ENCODE data around the gene HPX.

Gene HPX

DNA sequence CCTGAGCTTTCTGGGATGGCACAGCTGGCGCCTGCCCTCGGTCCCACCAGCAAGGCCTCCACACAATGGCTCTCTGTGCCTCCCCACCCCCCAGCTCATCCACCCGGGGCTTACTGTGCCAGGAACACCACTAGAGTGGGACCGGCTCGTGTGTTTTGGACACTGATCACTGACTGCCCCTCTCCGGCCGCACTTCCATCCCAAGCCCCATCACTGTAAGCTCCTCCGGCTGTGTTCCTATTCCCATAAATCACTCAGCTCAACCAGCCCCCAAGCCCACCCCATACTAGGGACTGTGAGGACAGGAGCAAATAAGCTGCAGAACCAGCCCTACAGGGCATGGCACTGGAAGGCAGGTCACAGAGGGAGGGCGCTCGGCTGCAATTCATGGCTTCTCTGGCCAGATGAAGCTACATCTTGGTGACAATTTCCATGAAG lies 29.2 kb downstream of the HPX start:
- TF ChIP-seq, protein P1, sequence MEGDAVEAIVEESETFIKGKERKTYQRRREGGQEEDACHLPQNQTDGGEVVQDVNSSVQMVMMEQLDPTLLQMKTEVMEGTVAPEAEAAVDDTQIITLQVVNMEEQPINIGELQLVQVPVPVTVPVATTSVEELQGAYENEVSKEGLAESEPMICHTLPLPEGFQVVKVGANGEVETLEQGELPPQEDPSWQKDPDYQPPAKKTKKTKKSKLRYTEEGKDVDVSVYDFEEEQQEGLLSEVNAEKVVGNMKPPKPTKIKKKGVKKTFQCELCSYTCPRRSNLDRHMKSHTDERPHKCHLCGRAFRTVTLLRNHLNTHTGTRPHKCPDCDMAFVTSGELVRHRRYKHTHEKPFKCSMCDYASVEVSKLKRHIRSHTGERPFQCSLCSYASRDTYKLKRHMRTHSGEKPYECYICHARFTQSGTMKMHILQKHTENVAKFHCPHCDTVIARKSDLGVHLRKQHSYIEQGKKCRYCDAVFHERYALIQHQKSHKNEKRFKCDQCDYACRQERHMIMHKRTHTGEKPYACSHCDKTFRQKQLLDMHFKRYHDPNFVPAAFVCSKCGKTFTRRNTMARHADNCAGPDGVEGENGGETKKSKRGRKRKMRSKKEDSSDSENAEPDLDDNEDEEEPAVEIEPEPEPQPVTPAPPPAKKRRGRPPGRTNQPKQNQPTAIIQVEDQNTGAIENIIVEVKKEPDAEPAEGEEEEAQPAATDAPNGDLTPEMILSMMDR (IDR thresholded peaks at IDR 0.05; ENCODE audit: extremely low read depth, insufficient read depth, missing control alignments), result no peak
- in situ Hi-C loops (cut with MboI; ENCODE audit: low pct_unique_long_range_greater_than_20kb, low sequenced_read_pairs, unreplicated experiment), result no loop called here
- DNase-seq (ENCODE audit: low spot score), result no peak

GRCh38 chr11:6410695-6411430 lies 29.9 kb downstream of the HPX start:
- TF ChIP-seq, protein P1 (IDR thresholded peaks at IDR 0.05; ENCODE audit: extremely low read depth, insufficient read depth, missing control alignments), result no peak
- in situ Hi-C loops (cut with MboI; ENCODE audit: low pct_unique_long_range_greater_than_20kb, low sequenced_read_pairs, unreplicated experiment), result no loop called here
- no peak for DNase-seq (ENCODE audit: low spot score)

GRCh38 chr11:6406370-6406769 lies 34.4 kb downstream of the HPX start:
- TF ChIP-seq, protein P1 (IDR thresholded peaks at IDR 0.05; ENCODE audit: extremely low read depth, insufficient read depth, missing control alignments), result no peak
- in situ Hi-C loops (cut with MboI; ENCODE audit: low pct_unique_long_range_greater_than_20kb, low sequenced_read_pairs, unreplicated experiment), result no loop called here
- no peak for DNase-seq (ENCODE audit: low spot score)

DNA sequence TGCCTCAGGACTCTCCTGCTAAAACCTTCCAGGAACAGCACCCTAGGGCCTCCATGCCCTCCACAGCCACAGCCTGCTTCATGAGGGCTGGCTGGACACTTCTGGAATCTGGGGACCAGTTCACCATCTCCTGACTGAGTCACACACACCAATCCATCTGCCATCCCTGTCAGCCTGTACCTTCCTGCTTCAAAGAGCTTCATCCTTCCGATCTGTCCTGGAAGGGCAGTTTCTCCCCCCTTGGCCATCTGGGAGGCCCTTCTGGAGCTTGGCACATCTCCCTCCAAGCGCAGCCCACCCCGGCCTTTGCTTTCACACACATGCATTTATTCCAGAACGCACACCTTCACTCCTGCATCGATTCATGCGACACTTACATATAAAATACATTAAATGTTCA lies 34.9 kb downstream of the HPX start:
- no peak for DNase-seq (ENCODE audit: low spot score)
- in situ Hi-C loops (cut with MboI; ENCODE audit: low pct_unique_long_range_greater_than_20kb, low sequenced_read_pairs, unreplicated experiment), result no loop called here

DNA sequence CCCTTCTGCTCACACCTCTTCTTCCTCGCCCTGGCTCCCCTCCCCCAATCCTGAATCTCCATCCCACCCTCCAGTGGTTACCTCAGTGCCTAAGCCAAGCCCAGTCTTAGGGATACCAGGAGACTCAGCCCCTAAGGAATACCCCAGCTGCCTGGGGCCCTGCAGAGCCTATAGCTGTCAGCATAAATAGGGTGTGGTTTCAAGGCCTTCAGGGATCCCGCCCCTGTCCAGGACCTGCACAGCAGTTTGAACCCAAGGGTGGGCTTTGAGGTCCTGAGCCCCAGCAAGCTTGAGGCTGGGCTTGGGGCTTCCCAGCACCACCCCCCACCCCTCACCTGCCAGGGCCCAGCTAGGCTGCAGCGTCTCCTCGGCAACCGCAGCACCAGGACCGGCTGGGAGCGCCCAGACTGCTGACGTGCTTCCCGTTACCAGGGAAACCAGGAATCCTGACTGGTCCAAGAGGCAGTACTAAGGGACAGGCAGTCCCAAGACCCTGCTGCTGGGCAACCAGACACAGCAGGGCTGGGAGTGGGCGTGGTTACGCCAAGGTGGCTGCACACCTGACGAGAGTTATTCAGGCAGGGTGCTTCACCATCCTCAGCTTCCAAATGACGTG lies 35.6 kb downstream of the HPX start:
- TF ChIP-seq, protein P1 (IDR thresholded peaks at IDR 0.05; ENCODE audit: extremely low read depth, insufficient read depth, missing control alignments), result no peak
- in situ Hi-C loops (cut with MboI; ENCODE audit: low pct_unique_long_range_greater_than_20kb, low sequenced_read_pairs, unreplicated experiment), result no loop called here
- no peak for DNase-seq (ENCODE audit: low spot score)

More for the DNA sequence above, 34.9 kb downstream of the HPX start:
- TF ChIP-seq, protein P1 (IDR thresholded peaks at IDR 0.05; ENCODE audit: extremely low read depth, insufficient read depth, missing control alignments), result no peak

DNA sequence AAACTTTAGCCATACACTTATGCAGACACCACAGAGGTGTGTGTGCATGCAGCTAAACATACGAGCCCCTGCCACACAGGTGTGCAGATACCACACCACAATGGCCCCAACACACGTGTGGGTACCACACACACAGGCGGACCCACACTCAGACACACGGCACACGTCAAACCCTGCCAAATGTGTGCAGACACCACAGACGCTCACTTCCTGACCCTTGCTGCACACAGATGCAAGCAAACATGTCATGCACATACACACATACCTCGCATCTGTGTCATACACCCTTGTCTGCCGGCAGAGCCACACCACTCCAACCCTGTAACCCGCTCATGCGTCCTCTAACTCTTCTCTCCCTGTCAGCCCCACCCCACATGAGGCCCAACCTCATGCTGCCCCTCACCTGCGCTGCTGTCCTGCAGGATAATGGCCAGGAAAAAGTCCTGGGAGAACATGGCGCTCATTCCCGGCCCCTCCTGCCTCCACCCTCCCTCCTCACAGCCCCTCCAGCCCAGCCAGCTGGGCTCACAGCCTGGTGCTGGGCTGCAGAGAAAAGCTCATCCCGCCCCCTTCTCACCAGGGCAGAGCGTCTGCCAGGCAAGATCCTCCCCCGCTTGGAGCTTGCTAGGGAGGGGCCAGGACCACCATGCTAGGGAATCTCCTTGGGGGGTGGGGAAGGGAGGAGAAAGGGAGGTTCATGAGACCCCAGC lies 36.3 kb downstream of the HPX start:
- in situ Hi-C loops (cut with MboI; ENCODE audit: low pct_unique_long_range_greater_than_20kb, low sequenced_read_pairs, unreplicated experiment), result no loop called here
- TF ChIP-seq, protein P1 (IDR thresholded peaks at IDR 0.05; ENCODE audit: extremely low read depth, insufficient read depth, missing control alignments), result no peak
- no peak for DNase-seq (ENCODE audit: low spot score)
